ENCODE data around the gene INIP.
A peak's percentile ranks its signal among the peaks of the same experiment; 100 is the strongest.

Gene INIP, protein sequence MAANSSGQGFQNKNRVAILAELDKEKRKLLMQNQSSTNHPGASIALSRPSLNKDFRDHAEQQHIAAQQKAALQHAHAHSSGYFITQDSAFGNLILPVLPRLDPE

DNA sequence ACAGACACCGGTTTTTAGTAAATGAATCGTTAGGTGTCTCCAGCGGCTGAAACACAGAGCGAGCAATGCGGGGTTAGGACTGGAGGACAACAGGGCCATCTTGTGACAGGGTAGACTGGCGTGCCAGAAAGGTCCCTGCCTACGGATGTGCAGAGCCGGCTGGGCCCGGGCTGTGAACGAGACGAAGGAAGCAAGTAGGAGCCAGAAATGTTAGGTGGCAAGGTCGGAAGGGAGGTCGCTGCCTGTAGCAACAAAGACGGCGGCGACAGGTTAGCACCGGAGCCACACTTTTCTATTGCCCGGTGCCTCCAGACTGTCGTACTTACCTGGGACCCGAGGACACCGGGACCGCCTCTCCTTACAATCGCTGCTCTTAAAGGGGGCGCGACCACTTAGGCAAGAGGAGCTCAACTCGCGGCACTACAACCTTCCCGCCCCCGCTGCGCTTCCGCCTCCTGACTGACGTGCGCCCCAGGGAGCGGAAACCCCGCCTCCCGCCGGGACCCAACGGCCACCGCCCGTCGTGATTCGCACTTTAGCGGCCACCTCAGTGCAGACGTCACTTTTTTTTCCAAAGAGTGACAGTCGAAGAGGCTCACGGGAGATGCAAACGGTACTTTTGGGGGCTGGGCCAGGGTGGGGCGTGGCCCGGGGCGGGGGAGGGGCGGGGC is at the start of gene INIP:
Gene INIP (minus strand): TSS at position 457 of the 671 bp plus-strand sequence. CDS start 1,632 bp downstream, outside the sequence.
- DNase-seq (ENCODE audit: low spot score), result peak; percentile 98

DNA sequence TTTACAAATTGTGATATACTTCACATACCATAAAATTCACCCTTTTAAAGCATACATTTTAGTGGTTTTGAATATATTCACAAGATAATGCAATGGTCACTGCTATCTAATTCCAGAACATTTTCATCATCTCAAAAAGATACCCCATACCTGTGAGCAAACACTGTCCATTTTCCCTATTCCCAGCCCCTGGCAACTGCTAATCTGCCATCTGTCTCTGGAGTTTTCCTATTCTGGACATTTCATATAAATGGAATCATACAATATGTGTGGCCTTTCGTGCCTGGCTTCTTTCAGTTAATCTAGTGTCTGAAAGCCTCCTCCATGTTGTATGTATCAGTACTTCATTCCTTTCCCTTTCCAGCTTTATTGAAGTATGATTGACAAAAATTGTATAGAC is 47.4 kb upstream of the INIP start:
- no peak for DNase-seq (ENCODE audit: low spot score)

DNA sequence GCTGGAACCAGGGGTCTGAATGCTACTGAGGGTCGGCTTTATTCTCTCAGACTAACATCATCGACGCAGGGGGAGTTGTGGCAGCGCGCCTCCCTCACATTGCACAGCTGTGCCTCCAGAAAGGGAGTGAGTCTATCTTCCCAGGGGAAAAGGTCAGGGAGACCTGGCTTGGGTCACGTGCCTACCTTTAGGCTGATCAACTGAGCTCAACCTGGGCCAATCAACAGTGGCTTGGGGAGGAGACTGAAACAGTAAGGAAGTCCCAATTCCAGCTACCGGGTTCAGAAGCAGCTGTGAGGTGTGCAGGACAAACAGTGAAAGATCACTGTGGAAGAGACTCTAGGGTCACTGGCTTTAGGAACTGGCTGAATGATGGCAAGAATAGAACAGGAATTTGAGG is 46.9 kb upstream of the INIP start:
- DNase-seq (ENCODE audit: low spot score), result no peak

DNA sequence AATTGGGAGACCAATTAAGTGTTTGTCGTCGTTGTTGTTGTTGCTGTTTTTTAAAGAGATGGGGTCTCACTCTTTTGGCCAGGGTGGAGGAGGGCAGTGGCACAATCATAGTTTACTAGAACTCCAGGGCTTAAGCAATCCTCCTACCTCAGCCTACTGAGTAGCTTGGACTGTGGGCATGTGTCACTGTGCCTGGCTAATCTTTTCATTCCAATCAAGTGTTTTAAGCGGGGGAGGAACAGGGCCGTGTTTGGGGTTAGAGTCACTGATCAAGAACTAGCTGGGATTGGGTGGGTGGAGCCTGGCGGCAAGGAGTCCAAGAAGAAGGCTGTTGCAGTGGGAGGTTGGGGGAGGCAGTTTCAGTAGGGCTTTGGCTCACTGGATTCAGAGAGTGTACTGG is 46.4 kb upstream of the INIP start:
- DNase-seq (ENCODE audit: low spot score), result peak; percentile 49

DNA sequence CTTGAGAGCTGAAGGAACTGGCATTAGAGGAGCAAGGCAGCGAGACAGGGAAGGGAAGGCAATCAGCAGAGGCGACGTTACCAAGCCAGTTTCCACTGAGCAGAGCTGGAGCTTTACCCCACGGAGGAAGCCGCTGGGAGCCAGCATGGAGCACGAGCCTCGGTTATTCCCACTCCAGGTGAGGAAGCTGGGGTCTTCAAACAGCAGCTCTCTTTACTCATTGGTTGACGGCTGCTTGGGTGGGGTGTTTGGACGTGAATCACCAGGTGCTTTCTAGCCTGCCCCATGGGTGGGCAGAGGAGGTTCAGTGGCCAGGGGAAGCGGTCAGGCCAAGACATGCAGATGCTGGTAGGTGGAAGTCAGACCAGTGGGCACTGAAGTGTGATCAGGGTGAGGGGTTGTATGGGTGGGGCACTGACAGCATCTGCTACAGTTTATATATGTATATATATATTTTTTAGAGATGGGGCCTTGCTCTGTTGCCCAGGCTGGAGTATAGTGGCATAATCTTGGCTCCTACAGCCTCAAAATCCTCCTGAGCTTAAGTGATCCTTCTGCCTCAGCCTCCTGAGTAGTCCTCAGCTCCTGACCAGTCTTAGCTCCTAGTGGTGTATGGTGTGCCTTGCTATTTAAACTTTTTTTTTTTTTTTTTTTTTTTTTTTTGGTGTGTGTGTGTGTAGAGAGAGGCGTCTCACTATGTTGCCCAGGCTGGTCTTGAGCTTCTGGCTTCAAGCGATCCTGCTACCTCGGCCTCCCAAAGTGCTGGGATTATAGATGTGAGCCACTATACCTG is 45.0 kb upstream of the INIP start:
- DNase-seq (ENCODE audit: low spot score), result no peak

DNA sequence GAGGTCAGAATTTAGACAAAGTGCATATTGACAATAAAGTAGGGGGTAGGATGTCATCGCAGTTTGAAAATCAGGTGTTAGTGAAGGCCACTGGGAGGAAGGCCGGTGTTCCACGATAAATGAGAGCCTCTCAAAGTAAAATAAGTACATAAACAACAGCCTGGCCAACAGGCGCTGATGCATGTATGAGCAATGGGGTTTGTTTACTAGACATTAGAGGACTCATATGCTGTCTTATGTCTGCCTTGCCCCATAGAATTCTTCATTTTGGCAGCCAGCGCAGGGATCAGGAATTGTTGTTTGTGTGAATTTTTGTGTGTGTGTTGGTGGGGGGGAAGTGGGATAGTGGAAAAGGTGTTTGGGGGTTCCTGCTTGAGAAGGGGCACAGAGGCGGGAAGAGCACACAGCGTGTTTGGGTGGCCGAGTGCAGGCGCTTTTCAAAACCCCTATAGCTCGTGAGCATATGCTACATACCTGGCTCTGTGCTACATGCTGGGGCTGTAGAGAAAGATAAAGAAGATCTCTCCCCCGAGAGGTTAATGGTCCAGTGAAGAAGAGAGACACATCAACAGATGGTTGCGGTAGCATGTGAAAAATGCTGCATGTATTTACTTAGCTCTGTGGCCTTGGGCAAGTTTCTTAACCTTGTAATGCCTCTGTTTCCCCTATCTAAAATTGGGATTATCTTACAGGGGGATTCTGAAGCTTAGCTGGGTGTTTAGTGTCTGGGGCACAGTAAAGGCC is 44.2 kb upstream of the INIP start:
- DNase-seq (ENCODE audit: low spot score), result no peak

DNA sequence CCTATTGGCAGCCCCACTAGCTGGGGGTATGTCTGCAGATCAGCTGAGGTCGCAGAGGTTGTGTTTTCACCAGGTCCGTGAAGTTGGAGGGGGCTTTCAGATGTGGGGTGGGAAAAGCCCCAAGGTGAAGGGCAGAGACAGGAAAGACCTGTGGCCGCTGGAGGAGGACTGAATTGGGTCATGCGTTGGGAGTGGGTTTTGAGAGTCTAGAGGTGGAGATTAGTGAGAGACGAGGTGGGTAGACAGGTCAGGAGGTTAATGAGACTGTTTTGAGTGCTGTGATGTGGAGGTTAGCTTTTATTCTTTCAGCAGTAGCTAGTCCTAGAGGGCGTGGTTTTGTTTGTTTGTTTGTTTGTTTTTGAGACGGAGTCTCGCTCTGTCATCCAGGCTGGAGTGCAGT is 42.9 kb upstream of the INIP start:
- no peak for DNase-seq (ENCODE audit: low spot score)

DNA sequence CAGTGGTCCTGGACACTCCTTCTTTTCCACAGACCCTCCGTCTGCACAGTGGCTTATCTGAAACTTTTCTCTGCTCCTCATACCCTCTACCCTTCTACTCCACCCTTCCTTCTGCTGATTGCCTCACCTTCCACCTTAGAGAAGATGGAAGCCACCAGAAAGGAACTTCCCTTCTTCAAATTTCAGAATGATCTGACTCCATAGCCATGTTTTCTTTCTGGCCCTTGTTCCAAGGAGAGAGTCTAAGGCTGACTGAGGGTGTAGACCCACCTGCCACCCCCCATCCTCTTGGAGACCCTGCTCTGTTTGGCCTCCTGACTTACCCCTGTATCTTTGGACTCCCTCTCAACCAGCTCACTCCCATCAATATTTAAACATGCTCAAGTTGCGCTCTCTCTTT is 40.0 kb upstream of the INIP start:
- DNase-seq (ENCODE audit: low spot score), result no peak

DNA sequence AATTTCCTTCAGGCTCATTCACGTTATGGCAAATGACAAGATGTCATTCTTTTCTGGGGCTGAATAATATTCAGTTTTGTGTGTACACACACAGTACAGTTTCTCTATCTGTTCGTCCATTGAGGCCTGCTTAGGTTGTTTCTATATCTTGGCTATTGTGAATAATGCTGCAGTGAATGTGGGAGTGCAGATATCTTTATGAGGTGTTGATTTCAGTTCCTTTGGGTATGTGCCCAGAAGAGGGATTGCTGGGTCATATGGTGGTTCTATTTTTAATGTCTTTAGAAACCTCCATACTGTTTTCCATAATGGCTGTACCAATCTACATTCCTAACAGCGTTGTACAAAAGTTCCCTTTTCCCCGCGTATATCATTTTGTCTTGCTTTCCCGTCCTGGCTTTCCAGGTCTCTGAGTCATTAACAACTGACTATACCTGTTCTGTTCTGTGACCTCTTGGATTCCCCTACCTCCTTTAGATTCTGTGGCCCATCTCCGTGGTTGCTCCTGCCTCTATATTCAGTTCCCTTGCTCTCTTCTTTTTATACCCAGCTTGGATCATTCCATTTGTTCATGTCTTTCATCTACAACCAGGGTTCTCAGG is 39.5 kb upstream of the INIP start:
- DNase-seq (ENCODE audit: low spot score), result no peak

DNA sequence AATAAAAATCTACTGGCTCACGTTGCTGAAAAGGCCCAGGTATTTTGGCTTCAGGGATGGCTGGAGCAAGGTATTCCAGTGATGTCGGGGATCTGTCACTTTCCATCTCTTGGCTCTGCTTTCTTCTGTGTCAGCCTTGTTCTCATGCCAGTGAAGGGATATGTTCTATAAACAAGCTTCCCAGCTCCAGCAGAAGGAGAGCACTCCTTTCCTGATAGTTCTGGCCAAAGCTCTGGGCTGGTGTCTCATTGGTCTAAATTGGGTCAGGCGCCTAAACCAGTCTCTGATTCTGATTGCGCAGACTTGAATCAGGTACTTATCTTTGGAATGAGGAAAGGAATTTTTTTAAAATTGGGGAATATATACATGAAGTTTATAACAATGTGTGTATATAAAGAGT is 37.8 kb upstream of the INIP start:
- DNase-seq (ENCODE audit: low spot score), result no peak

DNA sequence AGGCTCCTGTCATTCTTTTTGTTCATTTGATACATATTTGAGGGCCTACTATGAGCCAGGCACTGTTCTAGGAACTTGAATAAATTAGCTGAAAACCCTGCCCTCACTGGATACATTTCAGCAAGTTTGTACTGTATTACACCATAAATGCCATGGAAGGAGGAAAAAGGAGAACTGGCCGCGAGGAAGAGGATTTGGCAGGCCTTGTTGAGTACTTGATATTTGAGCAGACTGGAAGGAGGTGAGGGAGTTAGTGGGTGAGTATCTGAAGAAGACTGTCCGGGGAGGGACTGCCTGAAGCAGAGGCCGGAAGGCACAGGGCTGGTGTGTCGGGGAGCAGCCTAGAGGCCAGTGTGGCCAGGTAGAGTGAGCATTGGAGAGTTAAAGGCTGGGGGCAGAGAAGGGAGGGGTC is 37.1 kb upstream of the INIP start:
- DNase-seq (ENCODE audit: low spot score), result no peak

DNA sequence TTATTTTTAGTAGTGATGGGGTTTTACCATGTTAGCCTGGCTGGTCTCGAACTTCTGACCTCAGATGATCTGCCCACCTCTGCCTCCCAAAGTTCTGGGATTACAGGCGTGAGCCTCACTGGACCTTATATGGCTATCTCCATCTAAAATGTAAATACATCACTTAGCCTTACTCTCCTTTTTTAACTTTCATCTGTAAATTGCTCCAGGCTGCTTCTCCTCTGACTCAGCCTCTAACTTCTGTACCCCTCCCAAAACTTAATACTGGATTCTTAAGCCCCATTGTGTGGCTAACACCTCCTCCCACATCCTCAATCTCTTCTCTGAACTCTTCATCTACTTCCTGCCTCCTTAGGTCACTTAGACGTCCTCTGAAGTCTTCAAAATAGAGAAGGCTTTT is 36.7 kb upstream of the INIP start:
- peak; percentile 38 for DNase-seq (ENCODE audit: low spot score)

DNA sequence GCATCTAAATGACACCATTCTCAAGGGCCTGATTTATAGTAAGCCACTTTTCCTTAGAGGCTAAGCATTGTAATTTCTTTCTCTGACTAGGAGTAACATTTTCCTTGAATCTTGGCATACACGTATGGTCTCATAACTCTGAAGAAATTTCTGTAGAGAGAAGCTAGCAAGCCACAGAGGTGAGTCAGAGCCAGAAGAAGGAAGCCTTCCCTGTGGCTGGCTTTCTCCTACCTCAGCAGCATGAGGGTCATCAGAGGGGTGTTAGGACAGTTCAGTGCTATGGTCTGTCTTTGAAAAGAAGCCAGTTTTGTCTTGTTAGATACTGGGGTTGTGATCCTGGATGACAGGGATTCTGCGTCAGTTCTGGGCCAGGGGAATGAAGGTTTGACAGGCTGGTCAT is 35.8 kb upstream of the INIP start:
- DNase-seq (ENCODE audit: low spot score), result peak; percentile 88

DNA sequence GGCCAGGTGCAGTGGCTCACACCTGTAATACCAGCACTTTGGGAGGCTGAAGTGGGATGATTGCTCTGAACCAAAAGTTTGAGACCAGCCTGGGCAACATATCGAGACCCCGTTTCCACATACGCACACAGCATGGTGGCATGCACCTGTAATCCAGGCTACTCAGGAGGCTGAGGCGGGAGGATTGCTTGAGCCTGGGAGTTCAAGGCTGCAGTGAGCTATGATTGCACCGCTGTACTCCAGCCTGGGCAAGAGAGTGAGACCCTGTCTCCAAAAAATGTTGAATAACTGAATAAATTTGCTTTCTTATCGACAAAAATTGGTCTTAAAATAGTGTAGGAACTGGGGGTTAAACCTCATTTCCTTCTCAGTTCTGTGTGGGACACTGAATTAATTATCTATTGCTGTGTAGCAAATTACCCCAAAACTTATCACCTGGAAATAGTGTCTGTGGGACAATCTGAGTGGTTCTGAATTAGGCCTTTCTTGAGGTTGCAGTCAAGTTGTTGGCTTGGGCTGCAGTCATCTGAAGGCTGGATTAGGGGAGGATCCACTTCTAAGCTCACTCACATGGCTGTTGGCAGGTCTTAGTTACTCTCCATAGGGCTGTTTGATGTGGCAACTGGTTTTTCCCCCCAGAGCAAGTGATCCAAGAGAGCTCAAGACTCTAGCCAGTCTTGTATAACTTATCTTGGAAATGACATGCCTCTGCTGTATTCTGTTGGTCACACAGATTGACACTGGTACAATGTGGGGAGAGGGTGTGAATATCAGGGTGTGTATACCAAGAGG is 34.6 kb upstream of the INIP start:
- DNase-seq (ENCODE audit: low spot score), result no peak

DNA sequence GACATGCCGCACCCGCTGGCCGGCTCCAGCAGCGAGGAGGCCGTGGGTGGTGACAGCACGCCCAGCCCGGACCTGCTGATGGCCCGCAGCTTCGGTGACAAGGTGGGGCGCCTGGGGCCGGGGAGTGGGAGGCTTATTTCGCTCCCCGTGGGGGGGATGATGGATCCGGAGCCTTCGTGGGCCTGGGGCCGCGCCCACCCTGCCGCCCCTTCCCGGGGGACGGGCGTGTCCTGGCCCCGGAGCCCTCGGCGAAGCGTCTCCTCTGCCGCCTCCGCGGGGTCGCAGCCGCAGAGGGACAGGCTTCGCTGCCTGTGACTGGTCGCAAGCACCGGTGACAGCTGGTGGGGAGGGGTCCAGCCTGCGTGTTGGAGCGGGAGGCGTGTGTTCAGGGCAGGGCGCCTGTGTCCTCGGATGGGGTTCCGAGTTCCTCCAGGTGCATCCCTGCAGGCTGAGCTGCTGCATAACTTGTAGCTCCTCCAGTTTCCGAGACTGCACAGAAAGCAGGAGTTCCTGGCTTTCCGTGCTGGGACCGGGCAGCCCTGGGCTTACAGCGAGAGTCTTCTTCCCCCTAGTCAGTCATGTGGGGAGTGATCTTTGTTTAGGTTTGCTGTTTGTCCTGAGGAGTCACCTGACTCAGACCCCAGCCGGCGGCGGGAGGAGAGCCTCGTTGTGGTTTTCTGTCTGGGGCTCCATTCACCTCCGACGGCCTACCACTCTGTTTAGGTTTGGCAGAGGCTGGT is 33.3 kb upstream of the INIP start:
- DNase-seq (ENCODE audit: low spot score), result peak; percentile 53

DNA sequence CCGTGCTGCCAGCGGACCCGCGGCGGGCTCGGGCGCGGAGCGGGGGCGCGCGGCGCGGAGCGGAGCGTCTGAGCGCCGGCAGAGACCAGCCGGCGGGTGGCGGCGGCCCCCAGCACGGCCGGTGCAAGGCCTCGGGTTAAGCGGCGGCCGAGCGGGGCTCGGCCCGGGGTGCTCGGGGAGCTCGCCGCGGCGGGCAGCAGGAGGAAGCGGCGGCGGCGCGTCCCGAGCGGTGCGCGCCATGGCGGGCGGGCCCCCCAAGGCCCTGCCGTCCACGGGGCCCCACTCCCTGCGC is 32.8 kb upstream of the INIP start:
- no peak for DNase-seq (ENCODE audit: low spot score)

DNA sequence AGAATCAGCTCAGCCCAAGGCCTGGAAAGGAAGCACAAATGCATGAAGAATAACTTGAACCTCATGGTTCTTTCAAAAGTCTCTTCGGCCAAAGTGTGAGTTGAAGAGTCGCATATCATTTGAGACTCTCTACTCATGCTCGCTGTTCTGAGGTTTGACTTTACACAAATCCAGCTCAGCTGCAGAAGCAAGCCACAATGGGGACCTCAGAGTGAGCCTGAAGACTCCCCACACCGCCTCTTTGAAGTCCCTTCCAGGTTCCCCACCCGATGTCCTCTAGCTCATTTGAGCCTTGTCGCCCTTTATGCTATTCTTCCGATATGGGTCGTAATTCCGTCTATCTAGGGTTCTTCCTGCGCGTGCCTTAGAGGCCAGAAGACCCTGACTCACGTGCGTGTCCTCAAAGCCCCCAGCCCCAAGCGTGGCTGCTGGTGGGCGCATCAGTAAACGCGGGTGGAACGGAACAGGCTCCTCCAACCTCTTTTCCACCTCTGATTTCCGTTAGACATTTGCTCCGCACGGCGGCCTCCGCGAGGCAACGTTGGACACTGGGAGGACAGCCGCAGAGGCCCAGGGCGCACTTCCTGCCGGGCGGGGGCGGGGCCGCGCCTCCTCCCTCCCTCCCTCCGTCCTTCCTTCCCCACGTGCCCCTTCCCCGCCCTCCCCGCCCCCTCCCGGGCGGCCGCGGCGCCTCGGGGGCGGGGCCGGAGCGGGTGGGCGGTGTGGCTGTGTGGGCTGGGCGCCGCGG is 32.3 kb upstream of the INIP start, which contains the start of gene SNX30:
Gene SNX30 (plus strand): TSS at position 745 of the 748 bp plus-strand sequence. CDS start 242 bp downstream, outside the sequence.
- peak; percentile 95 for DNase-seq (ENCODE audit: low spot score)

DNA sequence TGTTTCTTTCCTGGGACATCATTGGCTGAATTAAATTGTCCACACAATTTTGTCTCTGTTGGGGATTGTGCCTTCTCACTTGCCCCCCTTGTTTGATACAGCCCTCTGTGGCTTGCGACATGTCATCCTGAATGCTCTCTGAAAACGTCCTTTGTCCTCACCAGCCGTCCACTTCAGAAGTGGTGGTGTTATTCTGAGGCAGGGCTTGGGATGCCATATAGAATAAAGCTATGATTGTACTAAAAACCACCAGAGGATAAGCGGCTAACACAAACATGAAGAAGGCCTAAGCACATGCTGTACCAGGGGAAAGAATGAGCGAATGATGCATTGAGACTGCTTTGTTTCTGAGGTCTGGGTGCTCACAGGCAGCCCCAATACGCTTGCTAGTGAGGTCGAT is 29.2 kb upstream of the INIP start:
- DNase-seq (ENCODE audit: low spot score), result no peak

DNA sequence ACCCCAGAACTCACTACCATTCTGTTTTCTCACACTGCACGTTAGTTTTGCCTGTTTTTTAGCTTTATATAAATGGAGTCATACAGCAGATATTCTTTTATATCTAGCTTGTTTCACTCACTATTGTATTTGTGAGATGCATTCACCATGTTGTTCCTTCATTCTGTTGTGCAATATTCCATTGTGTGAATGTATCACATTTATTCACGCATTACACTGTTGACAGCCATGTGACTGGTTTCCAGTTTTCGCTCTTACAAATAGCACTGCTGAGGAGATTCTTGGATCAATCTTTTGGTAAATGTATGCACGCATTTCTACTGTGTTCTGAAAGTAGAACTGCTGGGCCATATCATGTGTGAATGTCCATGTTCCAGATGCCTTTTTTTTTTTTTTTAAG is 26.3 kb upstream of the INIP start:
- DNase-seq (ENCODE audit: low spot score), result no peak

DNA sequence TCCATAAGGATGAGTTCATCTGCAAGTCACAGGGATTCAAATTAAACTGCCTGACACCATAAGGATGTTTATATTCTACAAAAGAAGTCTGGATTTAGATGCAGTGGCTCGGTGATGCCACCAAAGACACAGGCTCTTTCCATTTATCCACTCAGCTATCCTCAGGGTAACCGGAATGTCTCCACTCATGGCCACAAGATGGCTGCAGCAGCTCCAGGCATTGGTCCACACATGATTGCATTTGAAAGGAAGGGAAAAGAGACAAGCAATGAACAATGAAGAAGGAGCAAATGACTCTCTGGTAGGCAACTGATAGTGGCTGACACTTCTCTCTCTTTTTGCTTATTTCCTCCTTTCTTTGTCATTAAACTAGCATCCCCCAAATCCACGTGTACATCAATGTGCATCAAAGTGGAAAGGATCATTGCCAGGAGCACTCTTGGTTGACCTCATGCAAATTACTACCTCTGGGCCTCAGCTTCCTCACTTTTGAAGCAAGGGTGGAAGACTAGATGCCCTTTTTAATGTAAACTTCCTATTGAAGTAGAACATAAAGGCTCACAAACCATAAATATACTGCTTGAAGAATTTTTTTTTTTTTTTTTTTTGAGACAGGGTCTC is 25.4 kb upstream of the INIP start:
- no peak for DNase-seq (ENCODE audit: low spot score)
